HG03175 (cell line): ENCODE measurements around the gene ZNF135.

Experiments
- ATAC-seq: cut with Tn5 transposase; IDR thresholded peaks from one replicate; pipeline ENCODE4 v1.9.1; 2021; ENCODE audit warnings: mild to moderate bottlenecking, moderate library complexity; ENCODE audit not compliant: unreplicated experiment

The ZNF135 gene

GRCh38 chr19:58091251-58091995 is 32.3 kb downstream of the ZNF135 start:
- ATAC-seq: no peak

GRCh38 chr19:58093071-58093470 is 34.0 kb downstream of the ZNF135 start:
- no peak for ATAC-seq

- no peak for ATAC-seq
Measured at GRCh38 chr19:58095328-58095727, 36.2 kb downstream of the ZNF135 start.

GRCh38 chr19:58096884-58097283 is 37.8 kb downstream of the ZNF135 start:
- ATAC-seq: no peak

- ATAC-seq: no peak
Measured at GRCh38 chr19:58097349-58097748, 38.3 kb downstream of the ZNF135 start.

- peak; percentile 56 for ATAC-seq
Measured at GRCh38 chr19:58097781-58098681, 38.9 kb downstream of the ZNF135 start, which contains the start of gene ZSCAN18. ZSCAN18 (minus strand) TSS chr19:58098231; CDS start chr19:58090267, 7,964 bp downstream.

- no peak for ATAC-seq
Measured at GRCh38 chr19:58098682-58098998, 39.6 kb downstream of the ZNF135 start.

- ATAC-seq: no peak
Measured at GRCh38 chr19:58107778-58108545, 48.9 kb downstream of the ZNF135 start.

- ATAC-seq: no peak
Measured at GRCh38 chr19:58108546-58108817, 49.4 kb downstream of the ZNF135 start.

- no peak for ATAC-seq
Measured at GRCh38 chr19:58117841-58118575, 58.9 kb downstream of the ZNF135 start.

GRCh38 chr19:58118979-58119733 is 60.1 kb downstream of the ZNF135 start:
- ATAC-seq: no peak
